H1 (cell line): Measurements from ENCODE around the gene KCNK15. TPM values are rescaled to one million over a fixed set of nuclear protein-coding genes. Genes with fewer than 3 reads are reported as not detected.

ENCODE experiments used
- CTCF ChIA-PET: fragments of 300-600 bp; sonication (Branson Sonifier 250); formaldehyde crosslinking; loops from one replicate; lab custom pipeline; 2021; ENCODE audit not compliant: partially characterized antibody; lab: Charles Lee
- POLR2A ChIA-PET: fragments of 300-600 bp; sonication (Branson Sonifier 250); formaldehyde crosslinking; loops from one replicate; lab custom pipeline; 2021; ENCODE audit warnings: inconsistent platforms; ENCODE audit not compliant: partially characterized antibody; lab: Charles Lee
- DNase-seq, 2 experiments: peaks; one replicate each; pipeline versions ENCODE4 v3.0.0 to v3.0.0-alpha.2; 2010 to 2022; ENCODE audit warnings: low spot score in 2 of 2, low read depth in 1 of 2, mixed read lengths in 1 of 2
- FAIRE-seq: peaks from 2 replicates; lab custom pipeline; 2011; peaks lifted over from hg19 to GRCh38; lab: Jason Lieb, UNC
- H2AFZ ChIP-seq: 2 replicates; pipeline ENCODE4 v1.8.1; 2012; ENCODE audit warnings: low read length, inconsistent platforms
- H2AK5ac ChIP-seq: 2 replicates; pipeline ENCODE4 v1.6.1; 2013; ENCODE audit warnings: low read depth, low read length
- H2BK120ac ChIP-seq: replicated peaks from 2 replicates; pipeline ENCODE3; 2013; ENCODE audit warnings: low read depth, low read length, inconsistent platforms
- H2BK12ac ChIP-seq: 2 replicates; pipeline ENCODE4 v1.6.1; 2013; ENCODE audit warnings: low read depth, low read length
- H2BK15ac ChIP-seq: 2 replicates; pipeline ENCODE4 v1.6.1; 2013; ENCODE audit warnings: low read length
- H2BK20ac ChIP-seq: 2 replicates; pipeline ENCODE4 v1.6.1; 2013; ENCODE audit warnings: low read length
- H2BK5ac ChIP-seq: 2 replicates; pipeline ENCODE4 v1.6.1; 2013; ENCODE audit warnings: low read depth, low read length
- H3K14ac ChIP-seq: 2 replicates; pipeline ENCODE4 v1.6.1; 2013; ENCODE audit warnings: inconsistent platforms; ENCODE audit not compliant: insufficient read length
- H3K18ac ChIP-seq: 2 replicates; pipeline ENCODE4 v1.6.1; 2013; ENCODE audit warnings: low read length; ENCODE audit errors: extremely low read depth
- H3K23ac ChIP-seq: 2 replicates; pipeline ENCODE4 v1.6.1; 2013; ENCODE audit warnings: inconsistent platforms; ENCODE audit not compliant: insufficient read length
- H3K23me2 ChIP-seq: 2 replicates; pipeline ENCODE4 v1.6.1; 2013; ENCODE audit warnings: low read depth, low read length
- H3K27ac ChIP-seq: 2 replicates; pipeline ENCODE4 v1.6.1; 2011; ENCODE audit warnings: low read depth, low read length, inconsistent platforms
- H3K27me3 ChIP-seq, 4 experiments: replicated peaks in 1 of 4; 1 replicate in 1 of 4; 2 replicates in 3 of 4; pipeline versions ENCODE4 v1.6.1 to v1.8.1; 2011 to 2013; ENCODE audit warnings: low read length in 3 of 4, mild to moderate bottlenecking in 3 of 4, inconsistent platforms in 2 of 4, mixed read lengths in 2 of 4, moderate library complexity in 1 of 4; ENCODE audit not compliant: control insufficient read depth in 3 of 4, insufficient read depth in 3 of 4; ENCODE audit errors: extremely low read depth in 1 of 4
- H3K36me3 ChIP-seq, 4 experiments: 2 replicates each; pipeline versions ENCODE4 v1.6.1 to v1.8.1; 2011 to 2013; ENCODE audit warnings: mild to moderate bottlenecking in 4 of 4, low read length in 3 of 4, moderate library complexity in 2 of 4, control low read depth in 1 of 4, inconsistent platforms in 1 of 4; ENCODE audit not compliant: insufficient read depth in 4 of 4, control insufficient read depth in 2 of 4
- H3K4ac ChIP-seq: replicated peaks from 2 replicates; pipeline ENCODE3; 2013; ENCODE audit warnings: low read length, low read depth, mixed read lengths, inconsistent platforms; ENCODE audit not compliant: insufficient read length
- H3K4me1 ChIP-seq, 4 experiments: replicated peaks in 1 of 4; 1 replicate in 1 of 4; 2 replicates in 3 of 4; pipeline versions ENCODE4 v1.6.1 to v1.8.1; 2011 to 2013; ENCODE audit warnings: low read length in 3 of 4, inconsistent platforms in 2 of 4, mixed read lengths in 1 of 4; ENCODE audit not compliant: insufficient read depth in 4 of 4, control insufficient read depth in 3 of 4
- H3K4me2 ChIP-seq, 2 experiments: 2 replicates each; pipeline versions ENCODE4 v1.6.1 to v1.8.1; 2011 to 2013; ENCODE audit warnings: low read depth in 2 of 2, low read length in 2 of 2, control low read depth in 1 of 2, inconsistent platforms in 1 of 2, mild to moderate bottlenecking in 1 of 2; ENCODE audit not compliant: insufficient read depth in 1 of 2
- H3K4me3 ChIP-seq, 4 experiments: fragments of 200-600, 300-600 bp in 1 of 4; sonication (generic), shearing (Covaris generic), sonication (Bioruptor Twin) in 1 of 4; 2 replicates each; pipeline versions ENCODE4 v1.5.1 to v1.8.1; 2011 to 2016; ENCODE audit warnings: low read length in 4 of 4, low read depth in 3 of 4, control low read depth in 2 of 4, inconsistent platforms in 2 of 4, mild to moderate bottlenecking in 2 of 4, mixed read lengths in 1 of 4, moderate library complexity in 1 of 4; ENCODE audit not compliant: insufficient read depth in 2 of 4; ENCODE audit errors: extremely low read depth in 1 of 4
- H3K56ac ChIP-seq: replicated peaks from 2 replicates; pipeline ENCODE3; 2013; ENCODE audit warnings: low read depth, mild to moderate bottlenecking, mixed read lengths, low read length, inconsistent platforms; ENCODE audit not compliant: insufficient read length
- H3K79me1 ChIP-seq: 2 replicates; pipeline ENCODE4 v1.6.1; 2013; ENCODE audit warnings: low read depth, low read length, control low read depth
- H3K79me2 ChIP-seq, 2 experiments: 2 replicates each; pipeline versions ENCODE4 v1.6.1 to v1.8.1; 2012 to 2013; ENCODE audit warnings: low read length in 2 of 2, mild to moderate bottlenecking in 2 of 2, inconsistent platforms in 1 of 2; ENCODE audit not compliant: insufficient read depth in 2 of 2, control insufficient read depth in 1 of 2
- H3K9ac ChIP-seq, 4 experiments: replicated peaks in 1 of 4; 1 replicate in 1 of 4; 2 replicates in 3 of 4; pipeline versions ENCODE4 v1.6.1 to v1.8.1; 2011 to 2013; ENCODE audit warnings: low read depth in 3 of 4, low read length in 3 of 4, control low read depth in 2 of 4, mild to moderate bottlenecking in 2 of 4, moderate library complexity in 2 of 4, inconsistent platforms in 1 of 4; ENCODE audit errors: extremely low read depth in 1 of 4
- H3K9me3 ChIP-seq, 2 experiments: 2 replicates each; pipeline versions ENCODE4 v1.6.1 to v1.8.1; 2012 to 2013; ENCODE audit warnings: mild to moderate bottlenecking in 2 of 2, moderate library complexity in 2 of 2, control low read depth in 1 of 2, inconsistent platforms in 1 of 2, low read depth in 1 of 2, low read length in 1 of 2, mixed read lengths in 1 of 2; ENCODE audit not compliant: insufficient read depth in 2 of 2
- H4K20me1 ChIP-seq, 2 experiments: replicated peaks in 1 of 2; 2 replicates each; pipeline versions ENCODE3 to v1.8.1; 2011 to 2013; ENCODE audit warnings: inconsistent platforms in 2 of 2, low read length in 2 of 2, mild to moderate bottlenecking in 1 of 2; ENCODE audit not compliant: insufficient read depth in 2 of 2, control insufficient read depth in 1 of 2
- H4K5ac ChIP-seq: 2 replicates; pipeline ENCODE4 v1.6.1; 2013; ENCODE audit warnings: low read length, low read depth, mixed read lengths, inconsistent platforms; ENCODE audit not compliant: insufficient read length
- H4K8ac ChIP-seq: 2 replicates; pipeline ENCODE4 v1.8.0; 2013; ENCODE audit warnings: mild to moderate bottlenecking, moderate library complexity, low read length, inconsistent platforms; ENCODE audit not compliant: insufficient read depth; ENCODE audit errors: extremely low read depth
- H4K91ac ChIP-seq: replicated peaks from 2 replicates; pipeline ENCODE3; 2013; ENCODE audit warnings: low read length, mixed read lengths, inconsistent platforms; ENCODE audit not compliant: insufficient read length
- JUND ChIP-seq: IDR thresholded peaks from 2 replicates; pipeline ENCODE4 v1.6.1; 2011; ENCODE audit warnings: mild to moderate bottlenecking, improper control_type of control experiment, low read length
- MAFK ChIP-seq: IDR thresholded peaks from 2 replicates; pipeline ENCODE4 v1.6.1; 2012; ENCODE audit warnings: low read depth, mild to moderate bottlenecking, improper control_type of control experiment, low read length
- POLR2AphosphoS5 ChIP-seq: IDR thresholded peaks from 2 replicates; pipeline ENCODE4 v1.6.1; 2011; ENCODE audit warnings: low read depth, low read length
- RAD21 ChIP-seq, 2 experiments: IDR thresholded peaks in 1 of 2; conservative IDR thresholded peaks in 1 of 2; 2 replicates each; pipeline ENCODE4 v1.6.1; 2011; ENCODE audit warnings: low read depth in 2 of 2, low read length in 2 of 2, improper control_type of control experiment in 1 of 2, inconsistent platforms in 1 of 2, mild to moderate bottlenecking in 1 of 2, moderate library complexity in 1 of 2
- RFX5 ChIP-seq: IDR thresholded peaks from 2 replicates; pipeline ENCODE4 v1.6.1; 2011; ENCODE audit warnings: low read depth, low read length, improper control_type of control experiment, borderline replicate concordance
- SIRT6 ChIP-seq: IDR thresholded peaks from one replicate; pipeline ENCODE4 v1.7.1; 2012; ENCODE audit warnings: low read length, inconsistent platforms
- SP1 ChIP-seq: IDR thresholded peaks from 2 replicates; pipeline ENCODE4 v1.6.1; 2011; ENCODE audit warnings: low read depth, low read length
- ZNF274 ChIP-seq: IDR thresholded peaks from 2 replicates; pipeline ENCODE4 v1.7.0; 2012; ENCODE audit warnings: low read length, borderline replicate concordance; ENCODE audit errors: extremely low read depth
- WGBS, 2 experiments: shearing (Covaris generic) in 1 of 2; methylation state at CpG; one replicate each; pipeline versions ENCODE4 v1.1.6 to v1.1.7; 2013 to 2015; ENCODE audit warnings: low lambda C conversion rate in 2 of 2, mixed read lengths in 2 of 2, inconsistent platforms in 1 of 2, low coverage in 1 of 2, missing lambda C conversion rate in 1 of 2; ENCODE audit not compliant: insufficient replicate concordance in 2 of 2, insufficient coverage in 1 of 2, insufficient read length in 1 of 2; ENCODE audit errors: extremely low coverage in 1 of 2, missing lambda C conversion rate in 1 of 2; 5-methylcytosine and 5-hydroxymethylcytosine counted together
- polyA plus RNA-seq, 7 experiments: library from polyadenylated mRNA; depleted of rRNA in 3 of 7; stranded (reverse) in 5 of 7; unstranded in 2 of 7; fragments of >200 nt in 5 of 7; fragments of 200-250 nt in 2 of 7; gene quantifications; 1 replicate in 5 of 7; 2 replicates in 1 of 7; 4 replicates in 1 of 7; pipeline versions ENCODE4 v1.2.1 to v1.2.3, GENCODE V29; 2011 to 2013; ENCODE audit warnings: missing spikeins in 2 of 7, mixed read lengths in 2 of 7
- total RNA-seq: library from RNA; stranded (reverse); fragmentation: NEBNext Ultra II Directional; extraction: Animal tissue kit (Norgen Biotek cat#: 25700); gene quantifications from 2 replicates; pipeline ENCODE4 v1.2.1, GENCODE V29; 2021
- TF ChIP-seq, protein P1 (sequence below): IDR thresholded peaks from 2 replicates; pipeline ENCODE4 v1.6.1; 2011; ENCODE audit warnings: low read depth, mild to moderate bottlenecking, low read length; ENCODE audit not compliant: insufficient read depth
- TF ChIP-seq, protein P2 (sequence below): IDR thresholded peaks from 2 replicates; pipeline ENCODE4 v1.6.1; 2012; ENCODE audit warnings: inconsistent platforms

The KCNK15 gene
- total and polyA plus RNA-seq, 2 of the 8 experiments (the other 6 are each of a cell fraction or from before 2014, with no cell fraction given) = 0.24 to 0.33 TPM

DNA sequence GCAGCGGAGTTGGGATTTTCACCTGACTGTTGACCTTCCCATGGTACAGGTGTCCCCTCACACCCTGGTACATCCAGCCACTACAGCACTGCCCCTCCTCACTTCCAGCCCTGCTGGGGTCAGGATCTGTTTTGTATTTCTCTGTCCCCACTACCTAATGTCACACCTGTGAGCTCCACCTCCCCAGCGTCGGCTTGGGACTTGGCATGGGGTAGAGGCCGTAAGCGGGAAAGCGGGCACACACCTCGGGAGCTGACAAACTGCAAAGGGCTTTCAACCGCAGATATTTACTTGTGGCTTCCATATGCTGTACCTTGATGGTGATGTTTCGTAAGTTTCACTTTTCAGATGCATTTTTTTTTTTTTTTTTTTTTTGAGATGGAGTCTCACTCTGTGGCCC lies 35.9 kb upstream of the KCNK15 start:
- ChIA-PET CTCF (interaction anchor here (0.5 to 3.6 kb wide), 9 partner anchors 8 to 104 kb away, joined by 3 to 13 read pairs (median 5); no protein-coding TSS in a partner anchor), POLR2A (interaction anchor here (1.5 kb wide), 1 partner anchor 11 kb away, joined by 3 read pairs; no protein-coding TSS in a partner anchor)
- Histone ChIP-seq H3K27ac (no peak overlapping the region), H3K79me2 (no peaks in the 10 kb centered on the region), H3K4me1 (no peaks in the 10 kb centered on the region; a peak in 3 of 7 replicates), H3K9me3 (no peaks in the 10 kb centered on the region), H3K4ac (peak overlapping the region; percentile 49), H3K4me3 (no peak overlapping the region), H2AFZ (0 out of 2 replicates have a peak overlapping the region, but pooled peaks have one; percentile 66), H3K9ac (no peak overlapping the region), H2AK5ac (no peak overlapping the region), H3K14ac (no peak overlapping the region), H3K36me3 (no peaks in the 10 kb centered on the region), H3K27me3 (no peaks in the 10 kb centered on the region), H3K56ac (no peak overlapping the region), H2BK120ac (no peak overlapping the region), H2BK12ac (no peak overlapping the region), H4K91ac (no peak overlapping the region), H2BK5ac (no peak overlapping the region), H4K20me1 (no peaks in the 10 kb centered on the region), H3K23me2 (no peaks in the 10 kb centered on the region; the same call in 1 of the 2 replicates), H2BK20ac (no peak overlapping the region), H3K18ac (no peak overlapping the region), H3K23ac (no peak overlapping the region), H3K4me2 (no peak overlapping the region), H4K8ac (no peak overlapping the region), H4K5ac (no peak overlapping the region), H3K79me1 (no peaks in the 10 kb centered on the region), H2BK15ac (no peak overlapping the region)
- FAIRE-seq (no peak), DNase-seq (no peak)
- WGBS, 2 experiments = 91% methylated on average over 8 of the region's 9 CpGs; no CpG with 5 or more reads in 1 of the 2 experiments
- TF ChIP-seq SIRT6 = no peak
- TF ChIP-seq, protein P1, sequence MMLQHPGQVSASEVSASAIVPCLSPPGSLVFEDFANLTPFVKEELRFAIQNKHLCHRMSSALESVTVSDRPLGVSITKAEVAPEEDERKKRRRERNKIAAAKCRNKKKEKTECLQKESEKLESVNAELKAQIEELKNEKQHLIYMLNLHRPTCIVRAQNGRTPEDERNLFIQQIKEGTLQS = no peak
- no peak for TF ChIP-seq ZNF274
- no peak for TF ChIP-seq MAFK
- no peak for TF ChIP-seq RFX5
- TF ChIP-seq RAD21 (IDR thresholded peaks at IDR 0.05 in 1 of 2, conservative IDR thresholded peaks at IDR 0.05 in 1 of 2; ENCODE audit: low read depth in 2 of 2, low read length in 2 of 2) = no peak
- TF ChIP-seq SP1 = no peak
- no peak for TF ChIP-seq POLR2AphosphoS5
- no peak for TF ChIP-seq JUND
- TF ChIP-seq, protein P2, sequence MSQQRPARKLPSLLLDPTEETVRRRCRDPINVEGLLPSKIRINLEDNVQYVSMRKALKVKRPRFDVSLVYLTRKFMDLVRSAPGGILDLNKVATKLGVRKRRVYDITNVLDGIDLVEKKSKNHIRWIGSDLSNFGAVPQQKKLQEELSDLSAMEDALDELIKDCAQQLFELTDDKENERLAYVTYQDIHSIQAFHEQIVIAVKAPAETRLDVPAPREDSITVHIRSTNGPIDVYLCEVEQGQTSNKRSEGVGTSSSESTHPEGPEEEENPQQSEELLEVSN = no peak
